Stomach (tissue), 4 donors: ENCODE results near the gene TBCC.

Experiments used
- EP300 ChIP-seq: sonication (generic); formaldehyde crosslinking; IDR thresholded peaks from one replicate; pipeline ENCODE4 v1.6.1; 2017; ENCODE audit warnings: antibody characterized with exemption
- POLR2A ChIP-seq, 4 donors: fragments of 450-650 bp; IDR thresholded peaks; one replicate each; pipeline ENCODE4 v1.6.1; 2016; ENCODE audit warnings: antibody characterized with exemption in 4 of 4, control low read depth in 2 of 4, mild to moderate bottlenecking in 1 of 4, moderate library complexity in 1 of 4
- POLR2AphosphoS5 ChIP-seq, 3 donors: sonication (generic); formaldehyde crosslinking; IDR thresholded peaks; one replicate each; pipeline ENCODE4 v1.6.1; 2016; ENCODE audit warnings: antibody characterized with exemption in 3 of 3
- TF ChIP-seq, protein P1 (sequence below), 7 experiments: fragments of 450-650 bp in 4 of 7; fragments of 200-600 bp in 3 of 7; sonication (generic) in 3 of 7; IDR thresholded peaks; one replicate each; pipeline ENCODE4 v1.5.1; 2016 to 2019; ENCODE audit warnings: antibody characterized with exemption in 7 of 7, control low read depth in 2 of 7, mild to moderate bottlenecking in 1 of 7

DNA sequence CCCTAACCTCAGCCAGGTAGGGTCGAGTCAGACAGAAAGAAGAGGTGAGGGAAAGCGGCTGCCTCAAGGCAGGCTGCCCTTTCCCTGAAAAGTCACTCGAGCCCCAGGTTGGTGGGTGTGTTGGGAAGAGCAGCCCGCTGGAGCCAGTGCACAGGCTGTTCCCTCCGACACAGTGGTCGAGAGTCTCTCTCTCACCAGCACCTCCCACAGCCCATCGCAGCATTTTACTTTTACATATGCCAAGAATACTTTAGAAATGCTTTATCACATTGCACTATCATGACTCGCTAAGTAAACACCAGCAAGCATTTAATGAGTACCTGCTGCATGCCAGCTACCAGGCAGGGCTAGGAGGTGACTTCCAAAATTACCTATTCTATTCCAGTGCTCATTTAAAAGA is 25.2 kb downstream of the TBCC start:
- TF ChIP-seq EP300 = no peak
- TF ChIP-seq, protein P1, sequence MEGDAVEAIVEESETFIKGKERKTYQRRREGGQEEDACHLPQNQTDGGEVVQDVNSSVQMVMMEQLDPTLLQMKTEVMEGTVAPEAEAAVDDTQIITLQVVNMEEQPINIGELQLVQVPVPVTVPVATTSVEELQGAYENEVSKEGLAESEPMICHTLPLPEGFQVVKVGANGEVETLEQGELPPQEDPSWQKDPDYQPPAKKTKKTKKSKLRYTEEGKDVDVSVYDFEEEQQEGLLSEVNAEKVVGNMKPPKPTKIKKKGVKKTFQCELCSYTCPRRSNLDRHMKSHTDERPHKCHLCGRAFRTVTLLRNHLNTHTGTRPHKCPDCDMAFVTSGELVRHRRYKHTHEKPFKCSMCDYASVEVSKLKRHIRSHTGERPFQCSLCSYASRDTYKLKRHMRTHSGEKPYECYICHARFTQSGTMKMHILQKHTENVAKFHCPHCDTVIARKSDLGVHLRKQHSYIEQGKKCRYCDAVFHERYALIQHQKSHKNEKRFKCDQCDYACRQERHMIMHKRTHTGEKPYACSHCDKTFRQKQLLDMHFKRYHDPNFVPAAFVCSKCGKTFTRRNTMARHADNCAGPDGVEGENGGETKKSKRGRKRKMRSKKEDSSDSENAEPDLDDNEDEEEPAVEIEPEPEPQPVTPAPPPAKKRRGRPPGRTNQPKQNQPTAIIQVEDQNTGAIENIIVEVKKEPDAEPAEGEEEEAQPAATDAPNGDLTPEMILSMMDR (IDR thresholded peaks at IDR 0.05) = no peak
- TF ChIP-seq POLR2A (IDR thresholded peaks at IDR 0.05) = no peak
- no peak for TF ChIP-seq POLR2AphosphoS5 (IDR thresholded peaks at IDR 0.05)
